ENCODE results near the gene LOXL1. TPM values are rescaled to one million over a fixed set of nuclear protein-coding genes. Genes with fewer than 3 reads are reported as not detected.

The LOXL1 gene
- total and polyA plus RNA-seq, 9 of the 15 experiments (the other 6 are each of a cell fraction or from before 2014, with no cell fraction given): 0.14 TPM; not detected in 8

GRCh38 chr15:73897441-73898261 lies 28.6 kb upstream of the LOXL1 start (continued):
- TF ChIP-seq CHAMP1 (IDR thresholded peaks at IDR 0.05) (no peak), SMARCA5 (IDR thresholded peaks at IDR 0.05) (0 out of 2 replicates have a peak, but pooled peaks have one; percentile 34), ATF1 (CRISPR knock-in tag; IDR thresholded peaks at IDR 0.05) (no peak), ATF1 (tag; IDR thresholded peaks at IDR 0.05) (no peak), JUND (IDR thresholded peaks at IDR 0.05; ENCODE audit: borderline replicate concordance, low read depth, low read length) (0 out of 2 replicates have a peak, but pooled peaks have one; percentile 18), JUND (tag; IDR thresholded peaks at IDR 0.05; ENCODE audit: borderline replicate concordance, low read depth, low read length) (no peak), SMC3 (conservative IDR thresholded peaks at IDR 0.05; ENCODE audit: insufficient read depth, low read depth, low read length) (peak; percentile 32; the same call in 1 of the 2 replicates), THAP7 (CRISPR knock-in tag; IDR thresholded peaks at IDR 0.05) (no peak), RAD21 (CRISPR knock-in tag; conservative IDR thresholded peaks at IDR 0.05 in 1 of 2, IDR thresholded peaks at IDR 0.05 in 1 of 2) (peak in 1 of 2 experiments; percentile 61; a peak in 3 of 4 replicates), ZNF785 (CRISPR knock-in tag; IDR thresholded peaks at IDR 0.05) (peak; percentile 97), NCOA2 (IDR thresholded peaks at IDR 0.05; ENCODE audit: partially characterized antibody in 2 of 2) (no peak), E2F5 (CRISPR knock-in tag; IDR thresholded peaks at IDR 0.05) (no peak), NBN (IDR thresholded peaks at IDR 0.05; ENCODE audit: low read depth) (no peak), ZBED1 (IDR thresholded peaks at IDR 0.05) (no peak), ZHX1 (conservative IDR thresholded peaks at IDR 0.05; ENCODE audit: low read length) (no peak)

Data from K562 (cell line).